OCI-LY7 (cell line): Measurements from ENCODE around the gene C13orf42.

ENCODE experiments used
- EZH2phosphoT487 ChIP-seq: fragments of 200-600 bp; sonication (generic); IDR thresholded peaks from 2 replicates; pipeline ENCODE4 v1.6.1; 2018; ENCODE audit warnings: low read depth, borderline replicate concordance, mild to moderate bottlenecking, mixed run types, antibody characterized with exemption, low read length, moderate library complexity, mixed read lengths
- TF ChIP-seq, protein P1 (sequence below): fragments of 200-600 bp; sonication (generic); conservative IDR thresholded peaks from 2 replicates; pipeline ENCODE4 v1.5.1; 2014; ENCODE audit warnings: mild to moderate bottlenecking, antibody characterized with exemption, low read length, moderate library complexity, mixed read lengths

DNA sequence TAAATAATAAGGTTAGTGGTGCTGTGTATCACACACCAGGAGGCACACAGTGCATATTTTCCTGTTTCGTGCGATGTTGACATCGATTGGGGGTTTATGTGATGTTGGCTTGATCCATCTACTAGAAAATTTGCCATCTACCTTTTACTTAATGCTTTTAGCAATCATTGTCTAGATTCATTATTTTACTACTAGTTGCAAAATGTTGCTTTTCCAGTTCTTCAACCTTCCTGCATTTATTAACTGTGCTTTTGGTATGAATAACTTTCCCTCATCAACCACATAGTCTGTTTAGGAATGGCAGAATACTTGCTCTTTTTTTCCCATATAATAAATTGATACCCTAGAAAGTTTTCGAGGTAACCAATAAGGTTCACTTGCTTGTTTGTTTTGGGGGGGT is 17.5 kb downstream of the C13orf42 start:
- TF ChIP-seq, protein P1, sequence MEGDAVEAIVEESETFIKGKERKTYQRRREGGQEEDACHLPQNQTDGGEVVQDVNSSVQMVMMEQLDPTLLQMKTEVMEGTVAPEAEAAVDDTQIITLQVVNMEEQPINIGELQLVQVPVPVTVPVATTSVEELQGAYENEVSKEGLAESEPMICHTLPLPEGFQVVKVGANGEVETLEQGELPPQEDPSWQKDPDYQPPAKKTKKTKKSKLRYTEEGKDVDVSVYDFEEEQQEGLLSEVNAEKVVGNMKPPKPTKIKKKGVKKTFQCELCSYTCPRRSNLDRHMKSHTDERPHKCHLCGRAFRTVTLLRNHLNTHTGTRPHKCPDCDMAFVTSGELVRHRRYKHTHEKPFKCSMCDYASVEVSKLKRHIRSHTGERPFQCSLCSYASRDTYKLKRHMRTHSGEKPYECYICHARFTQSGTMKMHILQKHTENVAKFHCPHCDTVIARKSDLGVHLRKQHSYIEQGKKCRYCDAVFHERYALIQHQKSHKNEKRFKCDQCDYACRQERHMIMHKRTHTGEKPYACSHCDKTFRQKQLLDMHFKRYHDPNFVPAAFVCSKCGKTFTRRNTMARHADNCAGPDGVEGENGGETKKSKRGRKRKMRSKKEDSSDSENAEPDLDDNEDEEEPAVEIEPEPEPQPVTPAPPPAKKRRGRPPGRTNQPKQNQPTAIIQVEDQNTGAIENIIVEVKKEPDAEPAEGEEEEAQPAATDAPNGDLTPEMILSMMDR, result no peak
- TF ChIP-seq EZH2phosphoT487, result no peak
